ENCODE results near the gene ELAVL3.

The ELAVL3 gene

DNA sequence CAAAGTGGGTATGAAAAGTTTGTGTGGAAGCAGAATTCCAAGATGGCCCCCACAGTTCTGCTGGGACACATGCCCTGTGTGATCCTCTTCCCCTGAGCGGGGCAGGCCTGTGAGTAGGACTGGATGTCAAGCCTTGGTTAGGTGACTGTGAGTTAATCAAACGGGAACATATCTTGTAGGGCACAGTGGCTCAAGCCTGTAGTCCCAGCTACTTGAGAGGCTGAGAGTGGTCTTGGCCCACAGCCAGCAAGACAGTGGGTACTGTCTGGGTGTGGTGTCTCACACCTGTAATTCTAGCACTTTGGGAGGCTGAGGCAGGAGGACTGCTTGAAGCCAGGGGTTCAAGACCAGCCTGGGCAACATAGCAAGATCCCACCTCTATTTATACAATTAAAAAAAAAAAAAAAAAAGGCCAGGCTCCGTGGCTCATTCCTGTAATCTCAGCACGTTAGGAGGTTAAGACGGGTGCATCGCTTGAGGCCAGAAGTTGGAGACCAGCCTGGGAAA lies 18.4 kb upstream of the ELAVL3 start:
- H3K4me3 ChIP-seq (ENCODE audit: low read length), result no peak overlapping the region
- no peak for TF ChIP-seq ZNF274 (IDR thresholded peaks at IDR 0.05; ENCODE audit: low read depth, low read length)

DNA sequence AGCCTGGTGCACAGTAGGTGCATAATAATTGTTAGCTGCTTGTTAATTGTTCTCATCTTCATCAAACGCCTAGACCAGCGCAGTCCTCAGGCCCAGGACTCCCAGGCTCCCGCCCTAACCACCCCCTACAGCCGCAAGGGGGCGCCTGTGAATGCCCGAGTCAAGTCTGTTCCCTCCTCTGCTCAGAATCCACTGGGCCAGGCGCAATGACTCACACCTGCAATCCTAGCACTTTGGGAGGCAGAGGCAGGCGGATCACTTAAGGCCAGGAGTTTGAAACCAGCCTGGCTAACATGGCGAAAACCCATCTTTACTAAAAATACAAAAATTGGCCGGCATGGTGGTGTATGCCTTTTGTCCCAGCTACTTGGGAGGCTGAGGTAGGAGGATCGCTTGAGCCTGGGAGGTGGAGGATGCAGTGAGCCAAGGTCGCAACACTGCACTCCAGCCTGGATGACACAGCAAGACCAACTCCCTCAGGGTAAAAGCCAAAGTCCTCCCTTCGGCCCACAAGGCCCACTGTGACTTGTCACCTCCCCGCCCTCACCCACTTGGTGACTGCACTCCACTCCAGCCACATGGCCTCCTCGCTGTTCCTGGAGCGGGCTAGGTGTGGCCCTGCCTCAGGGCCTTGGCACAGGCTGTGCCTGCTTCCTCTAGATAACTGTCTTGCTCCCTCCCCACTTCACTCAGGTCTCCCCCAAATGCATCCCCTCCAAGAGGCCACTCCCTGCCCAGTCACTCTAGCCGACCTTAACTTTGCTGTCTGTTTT lies 15.7 kb upstream of the ELAVL3 start:
- no peak overlapping the region for H3K4me3 ChIP-seq (ENCODE audit: low read length)
- no peak for TF ChIP-seq ZNF274 (IDR thresholded peaks at IDR 0.05; ENCODE audit: low read depth, low read length)

DNA sequence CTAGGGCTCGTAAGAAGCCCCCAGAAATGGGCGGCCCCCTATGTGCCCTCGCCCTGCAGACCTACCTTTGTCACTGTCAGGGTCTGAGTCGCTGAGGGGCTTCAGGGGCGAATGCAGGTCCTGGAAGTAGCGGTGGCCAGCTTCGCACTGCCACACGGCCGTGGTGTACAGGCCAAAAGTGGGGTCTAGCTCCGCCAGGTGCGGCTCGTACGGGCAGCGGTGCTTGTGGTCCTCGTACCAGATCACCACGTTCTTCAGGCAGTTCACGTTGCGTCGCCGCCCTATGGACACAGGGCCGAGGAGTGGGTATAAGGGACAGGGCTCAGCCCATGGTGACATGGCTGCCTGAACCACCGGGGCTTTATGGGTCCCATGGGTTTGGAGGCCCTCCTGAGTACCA lies 15.0 kb upstream of the ELAVL3 start:
- no peak overlapping the region for H3K4me3 ChIP-seq (ENCODE audit: low read length)
- no peak for TF ChIP-seq ZNF274 (IDR thresholded peaks at IDR 0.05; ENCODE audit: low read depth, low read length)

DNA sequence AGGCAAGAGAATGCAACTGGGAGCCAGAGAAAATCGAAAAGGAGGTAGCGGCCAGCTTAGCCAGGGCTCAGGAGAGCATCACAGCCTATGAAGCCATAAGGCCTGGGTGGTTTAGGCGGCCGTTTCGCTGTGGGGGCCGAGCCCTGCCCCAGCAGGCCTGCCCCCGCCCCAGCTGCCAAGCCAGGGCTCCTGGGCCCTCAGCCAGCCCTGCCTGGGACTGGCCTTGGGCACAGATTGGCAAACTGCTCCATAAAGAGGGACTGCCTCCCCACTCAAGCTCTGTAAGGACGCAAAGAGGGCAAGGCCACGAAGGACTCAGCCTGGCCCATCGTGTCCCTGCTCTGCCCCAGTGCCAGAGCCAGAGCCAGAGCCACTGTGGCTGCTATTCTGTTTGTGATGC lies 14.6 kb upstream of the ELAVL3 start:
- TF ChIP-seq ZNF274 (IDR thresholded peaks at IDR 0.05; ENCODE audit: low read depth, low read length), result no peak
- no peak overlapping the region for H3K4me3 ChIP-seq (ENCODE audit: low read length)

DNA sequence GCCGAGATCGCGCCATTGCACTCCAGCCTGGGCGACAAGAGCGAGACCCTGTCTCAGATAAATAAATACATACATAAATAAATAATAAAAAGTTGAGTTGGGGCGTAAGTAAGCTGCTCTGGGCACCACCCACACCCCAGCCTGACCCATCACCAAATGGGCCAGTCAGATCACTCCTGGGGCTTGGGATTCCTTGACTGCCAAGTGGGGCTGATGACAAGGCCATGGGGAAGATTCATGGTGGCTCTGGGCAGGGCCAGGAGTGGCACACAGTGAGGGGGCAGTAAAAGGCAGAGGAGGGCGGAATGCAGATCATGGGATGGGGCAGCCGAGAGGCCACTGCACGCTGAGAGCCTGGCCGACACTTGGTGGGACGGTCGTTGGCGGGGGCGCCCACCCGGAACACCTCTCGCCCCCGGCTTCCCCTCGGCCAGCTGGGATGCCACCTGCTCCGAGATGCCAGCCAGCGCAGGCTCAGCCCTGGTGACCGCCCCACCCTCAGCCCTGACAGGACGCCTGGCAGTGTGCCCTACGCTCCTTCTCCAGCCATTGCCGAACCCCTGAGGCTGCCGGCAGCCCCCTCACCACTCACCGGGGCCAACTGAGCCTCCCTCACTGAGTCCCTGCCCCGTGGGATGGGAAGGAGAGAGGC lies 13.9 kb upstream of the ELAVL3 start:
- H3K4me3 ChIP-seq (ENCODE audit: low read length), result no peak overlapping the region
- TF ChIP-seq ZNF274 (IDR thresholded peaks at IDR 0.05; ENCODE audit: low read depth, low read length), result no peak

DNA sequence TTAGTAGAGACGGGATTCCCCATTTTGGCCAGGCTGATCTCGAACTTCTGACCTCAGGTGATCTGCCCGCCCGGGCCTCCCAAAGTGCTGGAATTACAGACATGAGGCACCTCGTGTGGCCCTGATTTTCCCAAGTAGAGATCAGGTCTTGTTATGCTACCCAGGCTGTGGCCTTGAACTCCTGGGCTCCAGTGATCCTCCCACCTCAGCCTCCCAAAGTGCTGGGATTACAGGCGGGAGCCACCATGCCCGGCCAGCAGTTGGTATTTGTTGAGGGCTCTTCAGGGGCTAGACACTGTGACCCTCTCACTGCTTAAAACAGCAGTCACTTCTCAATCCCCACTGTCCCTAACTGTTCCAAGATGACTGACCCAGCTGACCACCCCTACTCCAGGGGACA lies 8.5 kb upstream of the ELAVL3 start:
- TF ChIP-seq ZNF274 (IDR thresholded peaks at IDR 0.05; ENCODE audit: low read depth, low read length), result no peak
- H3K4me3 ChIP-seq (ENCODE audit: low read length), result no peak overlapping the region

DNA sequence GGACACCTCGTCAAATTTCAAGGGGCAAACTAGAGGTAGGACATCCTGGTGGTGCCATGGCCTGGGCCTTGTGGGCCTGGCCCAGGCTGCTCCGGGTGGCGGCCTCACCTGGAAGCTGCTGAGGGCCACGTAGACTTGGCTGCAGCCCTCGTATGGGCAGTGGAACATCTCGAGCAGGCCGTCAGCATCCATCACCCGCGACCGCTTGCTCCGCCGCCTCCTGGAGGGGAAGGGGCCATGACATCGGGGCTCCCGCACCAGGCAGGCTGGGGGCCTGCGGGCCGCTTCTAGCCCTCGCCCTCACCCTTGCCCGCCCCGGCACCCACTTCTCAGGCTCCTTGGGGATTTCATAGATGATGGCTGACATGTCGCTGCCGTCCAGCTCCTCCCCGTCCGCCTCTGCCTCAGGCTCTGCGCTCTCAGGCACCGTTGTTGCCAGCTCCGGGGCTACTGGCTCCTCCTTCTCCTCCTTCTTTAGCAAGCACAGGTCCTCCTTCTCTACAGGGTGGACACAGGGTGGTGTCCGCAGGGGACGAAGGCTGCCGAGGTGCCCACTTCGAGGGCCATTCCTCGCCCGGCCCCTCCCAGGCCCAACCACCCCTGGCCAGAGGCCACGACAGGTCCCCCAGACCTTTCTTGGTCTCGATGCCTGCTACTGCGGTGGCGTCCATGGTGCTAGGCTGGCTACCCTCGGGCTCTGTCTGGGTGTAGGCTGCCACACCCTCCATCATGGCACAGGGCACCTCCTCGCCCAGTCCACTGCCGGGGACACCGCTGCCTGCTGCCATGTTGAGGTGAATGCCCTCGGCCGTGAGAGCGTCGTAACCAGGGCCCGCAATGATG lies 6.0 kb upstream of the ELAVL3 start:
- no peak for TF ChIP-seq ZNF274 (IDR thresholded peaks at IDR 0.05; ENCODE audit: low read depth, low read length)
- H3K4me3 ChIP-seq (ENCODE audit: low read length), result no peak overlapping the region

DNA sequence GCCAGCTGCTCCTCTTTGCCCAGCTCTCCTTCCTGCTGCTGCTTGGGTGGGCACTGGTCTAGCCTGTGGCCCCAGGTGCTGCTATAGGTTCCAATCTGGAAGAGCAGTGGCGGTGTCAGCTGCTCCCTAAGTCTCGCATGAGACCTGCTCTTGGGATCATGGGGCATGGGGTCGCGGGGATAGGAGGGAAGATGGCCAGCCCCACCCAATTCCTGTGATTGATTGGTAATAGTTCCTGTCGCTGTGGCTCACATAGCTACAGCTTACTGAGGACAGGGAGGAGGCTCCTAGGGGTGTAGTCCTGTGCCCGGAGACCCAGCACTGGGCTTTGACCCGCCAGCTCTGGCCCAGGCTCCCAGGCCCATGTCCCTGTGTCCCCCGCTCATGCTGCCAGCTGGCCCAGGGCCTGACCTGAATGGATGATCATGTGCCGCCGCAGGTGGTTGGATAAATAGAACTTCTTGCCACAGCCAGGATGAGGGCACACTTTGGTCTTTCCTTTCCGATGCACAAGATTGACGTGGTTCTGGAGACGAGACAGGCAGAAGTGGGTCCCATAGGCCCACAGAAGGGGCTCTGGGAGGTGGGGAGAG lies 4.5 kb upstream of the ELAVL3 start:
- no peak overlapping the region for H3K4me3 ChIP-seq (ENCODE audit: low read length)
- no peak for TF ChIP-seq ZNF274 (IDR thresholded peaks at IDR 0.05; ENCODE audit: low read depth, low read length)

DNA sequence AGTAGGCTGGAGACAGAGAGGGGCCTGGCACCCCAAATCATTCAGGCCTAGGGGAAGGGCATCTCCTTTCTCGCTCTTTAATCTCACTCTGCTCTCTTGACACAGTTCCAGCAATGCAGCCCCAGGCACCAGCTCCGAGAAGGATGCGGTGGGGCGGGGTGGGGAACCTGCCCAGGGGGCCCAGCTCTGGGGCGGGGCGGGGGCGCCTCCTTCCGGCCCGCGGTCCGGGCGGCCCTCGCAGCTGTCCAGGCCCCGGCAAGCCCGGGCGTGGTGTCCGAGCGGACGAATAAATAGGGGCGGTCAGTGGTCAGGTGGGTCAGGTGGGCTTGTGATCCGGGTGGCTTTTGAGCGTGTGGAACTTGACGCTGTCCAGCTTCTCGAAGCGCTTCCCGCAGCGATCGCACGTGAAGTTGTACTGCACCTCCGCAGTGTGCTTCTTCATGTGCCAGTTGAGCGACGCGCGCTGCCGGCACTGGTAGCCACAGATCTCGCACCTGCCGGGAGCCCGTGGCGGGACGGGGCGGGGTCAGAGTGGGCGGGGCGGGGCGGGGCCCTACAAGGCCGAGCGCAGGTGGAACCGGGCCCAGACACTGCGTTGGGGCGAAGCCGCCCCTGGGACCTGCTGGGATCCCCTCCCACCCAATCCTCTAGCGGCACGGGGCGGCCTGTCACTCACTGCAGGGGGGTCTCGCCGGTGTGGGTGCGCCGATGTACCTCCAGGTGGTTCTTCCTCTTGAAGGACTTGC lies 2.7 kb upstream of the ELAVL3 start:
- H3K4me3 ChIP-seq (ENCODE audit: low read length), result no peak overlapping the region
- no peak for TF ChIP-seq ZNF274 (IDR thresholded peaks at IDR 0.05; ENCODE audit: low read depth, low read length)

DNA sequence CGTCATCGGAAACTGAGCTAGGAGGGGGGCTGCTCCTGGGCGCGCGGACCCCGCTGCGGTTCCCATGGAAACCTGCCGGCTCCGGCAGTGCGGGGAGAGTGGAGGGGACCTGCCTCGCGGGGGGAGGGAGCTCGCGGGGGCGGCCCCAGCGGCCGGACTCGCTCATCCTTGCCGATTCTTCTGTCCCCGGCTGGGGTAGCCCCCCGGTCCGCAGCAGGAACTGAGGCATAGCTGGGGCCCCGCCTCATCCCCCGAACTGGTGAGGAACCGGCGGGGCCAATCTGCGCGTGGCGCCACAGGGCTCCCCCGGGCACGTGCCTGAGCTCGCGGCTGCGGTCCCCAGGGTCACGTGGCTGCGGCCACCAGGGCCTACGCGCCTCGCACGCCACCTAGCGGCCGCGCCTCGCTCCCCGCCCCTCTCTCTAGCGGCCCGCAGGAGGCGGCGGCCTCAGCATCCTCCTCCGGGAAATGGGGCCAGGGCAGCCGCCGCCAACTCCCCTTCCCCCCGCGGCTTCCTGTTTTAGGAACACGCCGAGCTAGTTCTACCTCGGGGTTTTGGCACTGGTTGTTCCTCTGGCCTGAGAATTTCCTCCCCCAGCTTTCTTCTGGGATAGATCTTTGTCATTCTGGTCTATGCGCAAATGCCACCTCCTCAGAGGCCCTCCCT lies 1.7 kb upstream of the ELAVL3 start:
- no peak for TF ChIP-seq ZNF274 (IDR thresholded peaks at IDR 0.05; ENCODE audit: low read depth, low read length)
- no peak overlapping the region; the same call in 1 of the 2 replicates for H3K4me3 ChIP-seq (ENCODE audit: low read length)

DNA sequence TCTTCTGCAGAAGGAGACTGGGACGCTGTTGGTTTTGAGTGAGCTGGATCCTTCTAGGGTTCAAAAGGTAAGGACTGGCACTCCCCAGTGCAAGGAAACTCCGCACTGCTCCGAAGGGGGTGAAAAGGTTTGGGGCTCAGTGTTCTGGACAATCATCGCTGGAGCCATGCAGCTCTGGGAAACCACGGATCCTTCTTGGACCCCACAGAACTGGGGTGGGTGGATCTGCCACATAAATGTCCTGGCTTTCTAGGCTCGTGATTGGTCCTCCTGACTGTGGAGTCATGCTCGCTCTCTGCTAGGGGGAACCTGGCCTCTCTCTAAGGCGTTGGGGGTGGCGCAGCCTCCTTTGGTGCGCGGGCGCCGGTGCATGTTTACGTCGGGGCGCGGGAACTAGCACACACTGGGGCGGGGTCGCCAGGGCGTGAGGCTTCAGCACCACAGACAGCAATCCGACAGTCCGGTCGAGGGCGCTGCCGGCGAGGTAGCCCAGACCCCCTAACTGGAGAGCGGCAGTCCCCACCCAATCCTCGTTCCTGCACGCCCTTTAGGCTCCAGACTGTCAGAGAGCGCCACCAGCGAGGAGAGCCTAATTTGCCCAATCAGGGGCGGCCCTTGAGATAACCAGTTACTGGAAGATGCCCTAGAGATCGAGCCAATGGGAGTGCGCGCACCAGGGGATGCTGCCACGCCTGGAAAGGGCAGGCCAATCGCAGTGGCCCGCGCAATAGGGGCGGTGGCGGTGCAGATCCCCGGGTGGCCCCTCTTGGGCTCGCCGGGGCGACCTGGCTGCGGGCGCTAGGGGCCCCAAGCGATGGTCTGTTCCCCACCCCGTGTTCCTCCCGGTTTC lies 913 bp upstream of the ELAVL3 start:
- TF ChIP-seq ZNF274 (IDR thresholded peaks at IDR 0.05; ENCODE audit: low read depth, low read length), result no peak
- H3K4me3 ChIP-seq (ENCODE audit: low read length), result no peak overlapping the region; the same call in 1 of the 2 replicates

Measured in GM08714 (cell line).